Smooth muscle cell (in vitro differentiated cells): Measurements from ENCODE around the gene PKHD1. TPM values are rescaled to one million over a fixed set of nuclear protein-coding genes. Genes with fewer than 3 reads are reported as not detected.
"Not testable (repeated sequence)": the region's sequence is repeated elsewhere in the genome, so short reads cannot be mapped to it uniquely, and the experiment has no call there.

Source experiments
- DNase-seq: peaks from one replicate; lab custom pipeline; 2025; ENCODE audit not compliant: unreplicated experiment; lab: John Stamatoyannopoulos, UW
- H2AFZ ChIP-seq: fragments of 200-600 bp; sonication (generic); 2 replicates; pipeline ENCODE4 v1.6.0; 2016; ENCODE audit warnings: antibody characterized with exemption, low read depth, mild to moderate bottlenecking
- H3F3A ChIP-seq: fragments of 200-600 bp; sonication (generic); 2 replicates; pipeline ENCODE4 v1.6.0; 2017; ENCODE audit warnings: antibody characterized with exemption, low read depth
- H3K27ac ChIP-seq: fragments of 200-600 bp; sonication (generic); 2 replicates; pipeline ENCODE4 v1.5.1; 2016; ENCODE audit warnings: low read depth, mild to moderate bottlenecking
- H3K27me3 ChIP-seq: fragments of 200-600 bp; sonication (generic); 2 replicates; pipeline ENCODE4 v1.6.1; 2016; ENCODE audit warnings: low read depth, mild to moderate bottlenecking
- H3K36me3 ChIP-seq: fragments of 200-600 bp; sonication (generic); 2 replicates; pipeline ENCODE4 v1.5.1; 2016; ENCODE audit warnings: low read depth
- H3K4me1 ChIP-seq: fragments of 200-600 bp; sonication (generic); 2 replicates; pipeline ENCODE4 v1.5.1; 2016; ENCODE audit warnings: low read depth
- H3K4me2 ChIP-seq: fragments of 200-600 bp; sonication (generic); 2 replicates; pipeline ENCODE4 v1.6.0; 2016; ENCODE audit warnings: mild to moderate bottlenecking
- H3K4me3 ChIP-seq: fragments of 200-600 bp; sonication (generic); 2 replicates; pipeline ENCODE4 v1.5.1; 2016; ENCODE audit warnings: mild to moderate bottlenecking
- H3K79me2 ChIP-seq: fragments of 200-600 bp; sonication (generic); 2 replicates; pipeline ENCODE4 v1.6.0; 2016; ENCODE audit warnings: low read depth, mild to moderate bottlenecking
- H3K9ac ChIP-seq: fragments of 200-600 bp; sonication (generic); 2 replicates; pipeline ENCODE4 v1.6.0; 2016; ENCODE audit warnings: low read depth
- H3K9me3 ChIP-seq: fragments of 200-600 bp; sonication (generic); replicated peaks from 2 replicates; pipeline ENCODE4 v1.5.1; 2016; ENCODE audit warnings: low read depth
- H4K20me1 ChIP-seq: fragments of 200-600 bp; sonication (generic); 2 replicates; pipeline ENCODE4 v1.6.0; 2016; ENCODE audit warnings: low read depth
- WGBS: methylation state at CpG from one replicate; pipeline ENCODE4 v1.1.7; 2016; ENCODE audit warnings: low lambda C conversion rate; 5-methylcytosine and 5-hydroxymethylcytosine counted together
- polyA plus RNA-seq: library from polyadenylated mRNA; unstranded; fragments of >200 nt; fragmentation: Nextera tagmentation; extraction: Ambion mirVana; gene quantifications from 2 replicates; pipeline ENCODE4 v1.2.1, GENCODE V29; 2016
- total RNA-seq: library from RNA; depleted of rRNA; stranded (reverse); fragments of >200 nt; gene quantifications from 2 replicates; pipeline ENCODE4 v1.2.3, GENCODE V29; 2014
- TF ChIP-seq, protein P1 (sequence below): fragments of 200-600 bp; sonication (generic); IDR thresholded peaks from 2 replicates; pipeline ENCODE4 v1.5.1; 2017; ENCODE audit warnings: borderline replicate concordance, mild to moderate bottlenecking, antibody characterized with exemption; ENCODE audit not compliant: insufficient read depth, poor library complexity, severe bottlenecking

Gene PKHD1
- total and polyA plus RNA-seq, 2 experiments from 2014 or later = not detected

- no peak for DNase-seq
- TF ChIP-seq, protein P1, sequence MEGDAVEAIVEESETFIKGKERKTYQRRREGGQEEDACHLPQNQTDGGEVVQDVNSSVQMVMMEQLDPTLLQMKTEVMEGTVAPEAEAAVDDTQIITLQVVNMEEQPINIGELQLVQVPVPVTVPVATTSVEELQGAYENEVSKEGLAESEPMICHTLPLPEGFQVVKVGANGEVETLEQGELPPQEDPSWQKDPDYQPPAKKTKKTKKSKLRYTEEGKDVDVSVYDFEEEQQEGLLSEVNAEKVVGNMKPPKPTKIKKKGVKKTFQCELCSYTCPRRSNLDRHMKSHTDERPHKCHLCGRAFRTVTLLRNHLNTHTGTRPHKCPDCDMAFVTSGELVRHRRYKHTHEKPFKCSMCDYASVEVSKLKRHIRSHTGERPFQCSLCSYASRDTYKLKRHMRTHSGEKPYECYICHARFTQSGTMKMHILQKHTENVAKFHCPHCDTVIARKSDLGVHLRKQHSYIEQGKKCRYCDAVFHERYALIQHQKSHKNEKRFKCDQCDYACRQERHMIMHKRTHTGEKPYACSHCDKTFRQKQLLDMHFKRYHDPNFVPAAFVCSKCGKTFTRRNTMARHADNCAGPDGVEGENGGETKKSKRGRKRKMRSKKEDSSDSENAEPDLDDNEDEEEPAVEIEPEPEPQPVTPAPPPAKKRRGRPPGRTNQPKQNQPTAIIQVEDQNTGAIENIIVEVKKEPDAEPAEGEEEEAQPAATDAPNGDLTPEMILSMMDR = no peak
- Histone ChIP-seq H3K27ac (no peak overlapping the region), H3K9me3 (no peaks in the 10 kb centered on the region), H4K20me1 (no peaks in the 10 kb centered on the region), H3K36me3 (no peaks in the 10 kb centered on the region), H3K4me1 (no peaks in the 10 kb centered on the region), H3F3A (no peaks in the 10 kb centered on the region), H3K27me3 (no peaks in the 10 kb centered on the region), H3K4me3 (no peak overlapping the region), H3K79me2 (no peaks in the 10 kb centered on the region), H2AFZ (no peak overlapping the region), H3K4me2 (no peak overlapping the region), H3K9ac (no peak overlapping the region)
- 78% methylated on average over 16 of the region's 16 CpGs for WGBS
Measured at GRCh38 chr6:51854876-51855275, 232.5 kb downstream of the PKHD1 start.

DNA sequence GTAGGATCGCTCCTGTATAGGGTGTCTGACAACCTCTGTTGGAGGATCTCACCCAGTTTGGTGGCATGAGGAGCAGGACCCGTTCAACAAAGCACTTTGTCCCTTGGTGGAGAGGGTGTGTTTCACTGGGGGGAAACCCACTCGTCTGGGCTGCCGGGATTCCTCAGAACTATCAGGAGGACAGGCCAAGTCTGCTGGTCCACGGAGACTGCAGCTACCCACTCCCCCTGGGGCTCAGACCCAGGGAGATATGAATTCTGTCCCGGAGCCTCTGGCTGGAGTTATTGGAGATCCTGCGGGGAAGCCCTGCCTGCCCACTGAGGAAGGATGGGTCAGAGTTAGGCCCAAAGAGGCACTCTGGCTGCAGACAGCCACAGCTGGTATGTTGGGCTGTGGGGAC lies 233.1 kb downstream of the PKHD1 start:
- no peaks in the 10 kb centered on the region for H3K4me1 ChIP-seq
- H3K27ac ChIP-seq = no peak overlapping the region
- no peaks in the 10 kb centered on the region for H3K79me2 ChIP-seq
- TF ChIP-seq, protein P1 = no peak
- H3K9ac ChIP-seq = no peak overlapping the region
- no peaks in the 10 kb centered on the region for H4K20me1 ChIP-seq
- DNase-seq = no peak
- H3K4me3 ChIP-seq = no peak overlapping the region
- H3K9me3 ChIP-seq = no peaks in the 10 kb centered on the region
- WGBS = 93% methylated on average over 7 of the region's 7 CpGs
- no peaks in the 10 kb centered on the region for H3K36me3 ChIP-seq
- H3K27me3 ChIP-seq = no peaks in the 10 kb centered on the region
- no peak overlapping the region for H3K4me2 ChIP-seq
- no peaks in the 10 kb centered on the region for H3F3A ChIP-seq
- H2AFZ ChIP-seq = no peak overlapping the region

GRCh38 chr6:51853109-51853508 lies 234.3 kb downstream of the PKHD1 start:
- not testable (repeated sequence) for H3K36me3 ChIP-seq, H3F3A ChIP-seq
- 92% methylated on average over 1 of the region's 1 CpG for WGBS

DNA sequence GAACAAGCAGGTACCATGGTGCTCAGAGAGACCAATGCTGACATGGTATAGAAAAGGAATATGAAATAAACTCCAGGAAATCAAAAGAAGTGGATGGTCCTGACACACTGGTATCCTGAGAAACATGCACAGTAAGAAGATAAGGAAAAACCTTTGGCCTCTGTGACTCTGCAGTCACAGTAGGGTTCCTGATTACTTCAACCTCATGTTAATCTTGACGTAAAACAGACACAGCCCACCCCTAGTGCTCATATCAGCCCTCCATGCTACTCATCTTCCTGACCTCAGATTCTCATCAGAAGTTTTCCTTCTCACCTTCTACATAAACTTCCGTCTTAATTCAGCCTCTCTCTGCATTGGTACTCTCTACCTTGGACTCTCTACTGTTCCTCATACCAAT lies 240.9 kb downstream of the PKHD1 start:
- Histone ChIP-seq H3K4me1 (peaks cover 21% of the 10 kb centered on the region), H2AFZ (no peak overlapping the region), H3K36me3 (no peaks in the 10 kb centered on the region), H3K27ac (no peak overlapping the region), H3K9ac (no peak overlapping the region), H3K4me2 (no peak overlapping the region), H3K9me3 (no peaks in the 10 kb centered on the region), H3F3A (no peaks in the 10 kb centered on the region), H3K79me2 (no peaks in the 10 kb centered on the region), H3K27me3 (no peaks in the 10 kb centered on the region), H3K4me3 (no peak overlapping the region), H4K20me1 (no peaks in the 10 kb centered on the region)
- WGBS = 62% methylated on average over 2 of the region's 2 CpGs
- TF ChIP-seq, protein P1 = no peak
- no peak for DNase-seq

More at GRCh38 chr6:51853109-51853508, 234.3 kb downstream of the PKHD1 start:
- not testable (repeated sequence) for H3K4me2 ChIP-seq, H3K4me3 ChIP-seq, H4K20me1 ChIP-seq, DNase-seq, H2AFZ ChIP-seq, H3K27me3 ChIP-seq, H3K9ac ChIP-seq, H3K27ac ChIP-seq, H3K9me3 ChIP-seq, H3K4me1 ChIP-seq, H3K79me2 ChIP-seq
